GM12878 (cell line): ENCODE results near the gene CROCC. TPM values are rescaled to one million over a fixed set of nuclear protein-coding genes. Genes with fewer than 3 reads are reported as not detected.
"Not testable (repeated sequence)": the region's sequence is repeated elsewhere in the genome, so short reads cannot be mapped to it uniquely, and the experiment has no call there.

Experiments used
- ATAC-seq: fragments of 200-7000 bp; cut with Tn5 transposase; 3 replicates; pipeline ENCODE4 v1.9.1; 2020; ENCODE audit warnings: mild to moderate bottlenecking, moderate library complexity
- BruUV-seq: library from RNA; stranded (reverse); fragments of 400-500 nt; replicated peaks from 2 replicates; lab custom pipeline; 2021; lab: Mats Ljungman, UMichigan
- CTCF ChIA-PET: fragments of 300-600 bp; sonication (Branson Sonifier 250); formaldehyde crosslinking; extraction: SDS; loops from one replicate; lab custom pipeline; 2021; ENCODE audit warnings: inconsistent platforms; lab: Yijun Ruan, JAX
- POLR2A ChIA-PET: fragments of 350-600 bp; formaldehyde crosslinking; extraction: SDS; loops from one replicate; lab custom pipeline; 2021; ENCODE audit warnings: inconsistent platforms; lab: Charles Lee
- RAD21 ChIA-PET: fragments of 300-600 bp; sonication (Branson Sonifier 250); formaldehyde crosslinking; loops from one replicate; lab custom pipeline; 2023; ENCODE audit warnings: antibody characterized with exemption; ENCODE audit not compliant: unreplicated experiment; lab: Charles Lee
- SMC1A ChIA-PET: fragments of 300-600 bp; sonication (Branson Sonifier 250); formaldehyde crosslinking; loops from one replicate; lab custom pipeline; 2023; ENCODE audit not compliant: unreplicated experiment, uncharacterized antibody; lab: Charles Lee
- DNase-seq: peaks from one replicate; pipeline ENCODE4 v3.0.0-alpha.2; 2011; ENCODE audit warnings: low read depth, low spot score
- FAIRE-seq: peaks from 3 replicates; lab custom pipeline; 2011; peaks lifted over from hg19 to GRCh38; lab: Jason Lieb, UNC
- H2AFZ ChIP-seq: 2 replicates; pipeline ENCODE4 v1.6.0; 2011; ENCODE audit warnings: low read depth, low read length, control low read depth; ENCODE audit not compliant: control insufficient read depth
- H3K27ac ChIP-seq: 2 replicates; pipeline ENCODE4 v1.5.1; 2011; ENCODE audit warnings: control low read depth; ENCODE audit not compliant: control insufficient read depth, insufficient read depth
- H3K27me3 ChIP-seq, 2 experiments: replicated peaks in 1 of 2; 2 replicates each; pipeline versions ENCODE4 v1.6.0 to v1.6.1; 2011; ENCODE audit warnings: low read length in 1 of 2; ENCODE audit not compliant: control insufficient read depth in 2 of 2, insufficient read depth in 2 of 2
- H3K36me3 ChIP-seq, 2 experiments: 2 replicates each; pipeline ENCODE4 v1.5.1; 2011; ENCODE audit warnings: low read length in 1 of 2; ENCODE audit not compliant: control insufficient read depth in 2 of 2, insufficient read depth in 2 of 2
- H3K4me1 ChIP-seq: 2 replicates; pipeline ENCODE4 v1.6.1; 2011; ENCODE audit warnings: mild to moderate bottlenecking, low read length, moderate library complexity, mixed read lengths; ENCODE audit not compliant: control insufficient read depth, insufficient read depth
- H3K4me2 ChIP-seq: 2 replicates; pipeline ENCODE4 v1.6.0; 2011; ENCODE audit warnings: control low read depth; ENCODE audit not compliant: control insufficient read depth, insufficient read depth
- H3K4me3 ChIP-seq: fragments of 200-600 bp; sonication (generic); 2 replicates; pipeline ENCODE4 v1.5.1; 2016
- H3K79me2 ChIP-seq: 2 replicates; pipeline ENCODE4 v1.6.0; 2011; ENCODE audit warnings: low read length; ENCODE audit not compliant: control insufficient read depth, insufficient read depth
- H3K9ac ChIP-seq: 2 replicates; pipeline ENCODE4 v1.8.0; 2011; ENCODE audit warnings: low read length, control low read depth, mixed read lengths; ENCODE audit not compliant: control insufficient read depth, insufficient read depth
- H3K9me3 ChIP-seq: replicated peaks from 3 replicates; pipeline ENCODE4 v1.5.1; 2011; ENCODE audit warnings: mild to moderate bottlenecking, low read length; ENCODE audit not compliant: control insufficient read depth, insufficient read depth
- H4K20me1 ChIP-seq: 2 replicates; pipeline ENCODE4 v1.6.0; 2011; ENCODE audit not compliant: control insufficient read depth, insufficient read depth
- NFYB ChIP-seq: IDR thresholded peaks from 2 replicates; pipeline ENCODE4 v1.6.1; 2011; ENCODE audit warnings: low read depth, mild to moderate bottlenecking, low read length, improper control_type of control experiment, moderate library complexity; ENCODE audit not compliant: insufficient read depth
- RUNX3 ChIP-seq: IDR thresholded peaks from 2 replicates; pipeline ENCODE4 v1.6.1; 2012; ENCODE audit warnings: low read length, inconsistent platforms
- WGBS: methylation state at CpG from one replicate; pipeline ENCODE4 v1.1.6; 2016; ENCODE audit warnings: low lambda C conversion rate; ENCODE audit not compliant: insufficient replicate concordance, insufficient coverage; ENCODE audit errors: missing lambda C conversion rate; 5-methylcytosine and 5-hydroxymethylcytosine counted together
- in situ Hi-C: fragments of 300-500 bp; cut with MboI; formaldehyde crosslinking; loops from 9 replicates; pipeline ENCODE4 v1.14.3; 2018; ENCODE audit warnings: mixed read lengths
- intact Hi-C: fragments of 100-400 bp; cut with micrococcal nuclease; formaldehyde crosslinking; loops from one replicate; pipeline ENCODE4 v1.14.2; 2022; ENCODE audit not compliant: unreplicated experiment
- polyA plus RNA-seq, 11 experiments: library from polyadenylated mRNA; depleted of rRNA in 4 of 11; unstranded in 6 of 11; stranded (reverse) in 5 of 11; fragments of >200 nt; fragmentation: Nextera tagmentation in 4 of 11; fragmentation: Illumina TruSeq in 1 of 11; extraction: Ambion mirVana in 4 of 11; extraction: Trizol in 1 of 11; gene quantifications; 1 replicate in 1 of 11; 2 replicates in 10 of 11; pipeline versions ENCODE4 v1.2.1 to v1.2.3, GENCODE V29; 2011 to 2016; ENCODE audit warnings: inconsistent platforms in 2 of 11, missing spikeins in 2 of 11, low read depth in 1 of 11
- total RNA-seq, 4 experiments: library from RNA; depleted of rRNA in 3 of 4; stranded (reverse); fragments of >200 nt in 3 of 4; fragmentation: Illumina TruSeq in 1 of 4; extraction: Trizol in 1 of 4; gene quantifications; 2 replicates each; pipeline versions ENCODE4 v1.2.1 to v1.2.3, GENCODE V29; 2013 to 2021
- TF ChIP-seq, protein P1 (sequence below): fragments of 450-650 bp; formaldehyde crosslinking; IDR thresholded peaks from 2 replicates; pipeline ENCODE4 v1.4.0; 2020; ENCODE audit warnings: mild to moderate bottlenecking, moderate library complexity
- TF ChIP-seq, protein P2 (sequence below): fragments of 450-650 bp; conservative IDR thresholded peaks from 2 replicates; pipeline ENCODE4 v1.6.1; 2017; ENCODE audit warnings: mild to moderate bottlenecking, moderate library complexity
- TF ChIP-seq, protein P3 (sequence below): IDR thresholded peaks from 2 replicates; pipeline ENCODE4 v1.6.1; 2011; ENCODE audit warnings: borderline replicate concordance, low read depth, mild to moderate bottlenecking, moderate library complexity, mixed read lengths, low read length; ENCODE audit not compliant: insufficient read depth; ENCODE audit errors: extremely low read length

CROCC gene
- total and polyA plus RNA-seq, 10 of the 15 experiments (the other 5 are each of a cell fraction or from before 2014, with no cell fraction given): 0.04 to 5.5 (median 2.3) TPM

DNA sequence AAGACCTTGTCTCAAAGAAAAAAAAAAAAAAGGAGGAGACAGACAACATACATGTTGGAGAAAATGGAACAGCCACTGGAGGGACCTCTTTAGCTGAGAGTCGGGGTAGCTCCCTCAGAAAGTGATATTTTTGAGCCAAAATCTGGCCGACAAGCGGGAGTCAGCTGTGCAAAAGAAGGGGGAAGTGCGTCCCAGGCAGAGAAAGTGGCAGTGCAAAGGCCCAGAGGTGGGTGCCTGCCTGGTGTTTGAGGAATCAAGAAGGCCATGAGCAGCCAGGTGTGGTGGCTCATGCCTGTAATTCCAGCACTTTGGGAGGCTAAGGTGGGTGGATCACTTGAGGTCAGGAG, 6.1 kb upstream of the CROCC start (continued):
- TF ChIP-seq, protein P1, sequence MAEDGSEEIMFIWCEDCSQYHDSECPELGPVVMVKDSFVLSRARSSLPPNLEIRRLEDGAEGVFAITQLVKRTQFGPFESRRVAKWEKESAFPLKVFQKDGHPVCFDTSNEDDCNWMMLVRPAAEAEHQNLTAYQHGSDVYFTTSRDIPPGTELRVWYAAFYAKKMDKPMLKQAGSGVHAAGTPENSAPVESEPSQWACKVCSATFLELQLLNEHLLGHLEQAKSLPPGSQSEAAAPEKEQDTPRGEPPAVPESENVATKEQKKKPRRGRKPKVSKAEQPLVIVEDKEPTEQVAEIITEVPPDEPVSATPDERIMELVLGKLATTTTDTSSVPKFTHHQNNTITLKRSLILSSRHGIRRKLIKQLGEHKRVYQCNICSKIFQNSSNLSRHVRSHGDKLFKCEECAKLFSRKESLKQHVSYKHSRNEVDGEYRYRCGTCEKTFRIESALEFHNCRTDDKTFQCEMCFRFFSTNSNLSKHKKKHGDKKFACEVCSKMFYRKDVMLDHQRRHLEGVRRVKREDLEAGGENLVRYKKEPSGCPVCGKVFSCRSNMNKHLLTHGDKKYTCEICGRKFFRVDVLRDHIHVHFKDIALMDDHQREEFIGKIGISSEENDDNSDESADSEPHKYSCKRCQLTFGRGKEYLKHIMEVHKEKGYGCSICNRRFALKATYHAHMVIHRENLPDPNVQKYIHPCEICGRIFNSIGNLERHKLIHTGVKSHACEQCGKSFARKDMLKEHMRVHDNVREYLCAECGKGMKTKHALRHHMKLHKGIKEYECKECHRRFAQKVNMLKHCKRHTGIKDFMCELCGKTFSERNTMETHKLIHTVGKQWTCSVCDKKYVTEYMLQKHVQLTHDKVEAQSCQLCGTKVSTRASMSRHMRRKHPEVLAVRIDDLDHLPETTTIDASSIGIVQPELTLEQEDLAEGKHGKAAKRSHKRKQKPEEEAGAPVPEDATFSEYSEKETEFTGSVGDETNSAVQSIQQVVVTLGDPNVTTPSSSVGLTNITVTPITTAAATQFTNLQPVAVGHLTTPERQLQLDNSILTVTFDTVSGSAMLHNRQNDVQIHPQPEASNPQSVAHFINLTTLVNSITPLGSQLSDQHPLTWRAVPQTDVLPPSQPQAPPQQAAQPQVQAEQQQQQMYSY: no peak
- no peak for TF ChIP-seq RUNX3
- TF ChIP-seq, protein P2, sequence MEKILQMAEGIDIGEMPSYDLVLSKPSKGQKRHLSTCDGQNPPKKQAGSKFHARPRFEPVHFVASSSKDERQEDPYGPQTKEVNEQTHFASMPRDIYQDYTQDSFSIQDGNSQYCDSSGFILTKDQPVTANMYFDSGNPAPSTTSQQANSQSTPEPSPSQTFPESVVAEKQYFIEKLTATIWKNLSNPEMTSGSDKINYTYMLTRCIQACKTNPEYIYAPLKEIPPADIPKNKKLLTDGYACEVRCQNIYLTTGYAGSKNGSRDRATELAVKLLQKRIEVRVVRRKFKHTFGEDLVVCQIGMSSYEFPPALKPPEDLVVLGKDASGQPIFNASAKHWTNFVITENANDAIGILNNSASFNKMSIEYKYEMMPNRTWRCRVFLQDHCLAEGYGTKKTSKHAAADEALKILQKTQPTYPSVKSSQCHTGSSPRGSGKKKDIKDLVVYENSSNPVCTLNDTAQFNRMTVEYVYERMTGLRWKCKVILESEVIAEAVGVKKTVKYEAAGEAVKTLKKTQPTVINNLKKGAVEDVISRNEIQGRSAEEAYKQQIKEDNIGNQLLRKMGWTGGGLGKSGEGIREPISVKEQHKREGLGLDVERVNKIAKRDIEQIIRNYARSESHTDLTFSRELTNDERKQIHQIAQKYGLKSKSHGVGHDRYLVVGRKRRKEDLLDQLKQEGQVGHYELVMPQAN: no peak
- TF ChIP-seq NFYB: no peak
- TF ChIP-seq, protein P3, sequence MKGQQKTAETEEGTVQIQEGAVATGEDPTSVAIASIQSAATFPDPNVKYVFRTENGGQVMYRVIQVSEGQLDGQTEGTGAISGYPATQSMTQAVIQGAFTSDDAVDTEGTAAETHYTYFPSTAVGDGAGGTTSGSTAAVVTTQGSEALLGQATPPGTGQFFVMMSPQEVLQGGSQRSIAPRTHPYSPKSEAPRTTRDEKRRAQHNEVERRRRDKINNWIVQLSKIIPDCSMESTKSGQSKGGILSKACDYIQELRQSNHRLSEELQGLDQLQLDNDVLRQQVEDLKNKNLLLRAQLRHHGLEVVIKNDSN: no peak
- TF ChIP-seq, all 136 proteins: peak for 0

DNA sequence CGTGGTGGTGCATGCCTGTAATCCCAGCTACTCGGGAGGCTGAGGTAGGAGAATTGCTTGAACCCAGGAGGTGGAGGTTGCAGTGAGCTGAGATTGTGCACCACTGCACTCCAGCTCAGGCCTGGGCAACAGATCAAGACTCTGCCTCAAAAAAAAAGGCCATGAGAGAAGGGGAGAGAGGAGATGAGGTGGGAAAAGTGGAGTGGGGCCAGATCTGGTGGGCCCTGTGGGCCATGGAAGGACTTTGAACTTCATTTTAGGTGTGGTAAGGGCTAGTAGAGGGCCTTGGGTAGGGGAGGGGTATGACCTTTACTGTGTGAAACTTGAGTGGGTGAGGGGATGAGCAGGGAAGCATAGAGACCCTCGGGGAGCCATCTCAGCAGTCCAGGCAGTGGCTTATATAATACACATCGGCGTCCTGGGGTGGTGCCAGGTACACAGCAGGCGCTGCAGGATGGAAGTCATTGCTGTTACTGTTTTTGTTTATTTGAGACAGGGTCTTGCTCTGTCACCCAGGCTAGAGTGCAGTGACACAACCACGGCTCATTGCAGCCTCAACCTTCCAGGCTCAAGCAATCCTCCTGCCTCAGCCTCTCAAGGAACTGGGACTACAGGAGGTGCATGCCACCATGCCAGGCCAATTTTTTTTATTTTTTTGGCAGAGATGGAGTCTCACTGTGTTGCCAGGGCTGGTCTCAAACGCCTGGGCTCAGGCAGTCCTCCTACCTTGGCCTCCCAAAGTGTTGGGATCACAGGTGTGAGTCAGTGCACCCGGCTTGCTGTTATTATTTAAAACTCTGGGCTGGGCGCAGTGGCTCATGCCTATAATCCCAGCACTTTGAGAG, 5.5 kb upstream of the CROCC start:
- intact Hi-C loops, SMC1A ChIA-PET, POLR2A ChIA-PET: not testable (repeated sequence)

More for the DNA sequence above, 5.5 kb upstream of the CROCC start:
- H3K27me3 ChIP-seq, H3K4me3 ChIP-seq, H3K79me2 ChIP-seq, H3K36me3 ChIP-seq, in situ Hi-C loops, H4K20me1 ChIP-seq, H2AFZ ChIP-seq, BruUV-seq, H3K4me2 ChIP-seq, H3K9me3 ChIP-seq, DNase-seq, RAD21 ChIA-PET, FAIRE-seq, H3K4me1 ChIP-seq, ATAC-seq, H3K27ac ChIP-seq, H3K9ac ChIP-seq: not testable (repeated sequence)
- CTCF ChIA-PET: interaction anchor here (0.7 to 1.3 kb wide), 2 partner anchors 44 to 93 kb away, joined by 3 to 4 read pairs; no protein-coding TSS in a partner anchor
- 53% methylated on average over 10 of the region's 10 CpGs for WGBS
